ENCODE results near the gene KIF13A. TPM values are rescaled to one million over a fixed set of nuclear protein-coding genes. Genes with fewer than 3 reads are reported as not detected.

Gene KIF13A
- total RNA-seq, 1 donor from 2014 or later = 59.0 TPM

DNA sequence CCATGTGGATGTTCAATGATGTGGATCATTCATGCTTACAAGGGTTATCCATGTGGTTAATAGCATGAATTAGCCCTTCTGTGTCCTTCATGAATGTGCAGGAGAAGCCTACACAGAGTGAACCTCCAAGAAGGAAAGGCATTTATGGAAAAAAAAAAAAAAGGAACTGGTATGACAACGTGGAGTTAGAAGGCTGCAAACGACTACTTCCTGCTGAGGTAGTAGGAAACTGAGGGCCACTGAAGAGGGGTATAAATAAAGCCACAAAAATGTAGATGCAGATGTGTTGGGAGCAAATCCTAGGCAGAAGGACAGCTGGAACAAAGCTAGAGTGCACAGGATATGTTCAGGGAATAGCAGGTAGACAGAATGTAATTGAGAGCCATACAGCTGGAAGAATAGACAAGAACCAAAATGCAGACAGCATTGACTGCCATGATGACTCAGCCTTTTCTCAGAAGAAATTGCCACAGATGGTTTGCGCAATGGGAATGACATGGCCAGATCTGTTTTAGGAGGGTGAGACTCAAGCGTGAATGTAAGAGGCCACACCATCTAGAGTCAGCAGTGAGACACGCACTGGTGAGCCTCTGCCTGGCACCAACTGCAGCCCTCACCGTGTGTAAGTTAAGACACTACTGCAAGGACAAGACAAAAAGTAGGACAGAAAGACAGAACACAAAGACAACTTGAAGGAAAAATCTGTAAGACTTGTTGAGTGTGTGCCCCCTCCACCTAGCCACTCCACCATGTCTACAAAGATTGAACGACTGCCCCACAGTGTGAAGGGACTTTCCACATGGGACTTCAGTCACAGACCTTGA is 79.8 kb downstream of the KIF13A start:
- intact Hi-C loops (cut with DNase I) = no loop called here
- Histone ChIP-seq H3K27me3 (no peaks in the 10 kb centered on the region), H3K4me1 (peaks cover 68% of the 10 kb centered on the region), H3K27ac (peak overlapping the region; percentile 34), H3K9me3 (no peaks in the 10 kb centered on the region), H3K36me3 (no peaks in the 10 kb centered on the region), H3K4me3 (no peak overlapping the region)
- TF ChIP-seq, protein P1, sequence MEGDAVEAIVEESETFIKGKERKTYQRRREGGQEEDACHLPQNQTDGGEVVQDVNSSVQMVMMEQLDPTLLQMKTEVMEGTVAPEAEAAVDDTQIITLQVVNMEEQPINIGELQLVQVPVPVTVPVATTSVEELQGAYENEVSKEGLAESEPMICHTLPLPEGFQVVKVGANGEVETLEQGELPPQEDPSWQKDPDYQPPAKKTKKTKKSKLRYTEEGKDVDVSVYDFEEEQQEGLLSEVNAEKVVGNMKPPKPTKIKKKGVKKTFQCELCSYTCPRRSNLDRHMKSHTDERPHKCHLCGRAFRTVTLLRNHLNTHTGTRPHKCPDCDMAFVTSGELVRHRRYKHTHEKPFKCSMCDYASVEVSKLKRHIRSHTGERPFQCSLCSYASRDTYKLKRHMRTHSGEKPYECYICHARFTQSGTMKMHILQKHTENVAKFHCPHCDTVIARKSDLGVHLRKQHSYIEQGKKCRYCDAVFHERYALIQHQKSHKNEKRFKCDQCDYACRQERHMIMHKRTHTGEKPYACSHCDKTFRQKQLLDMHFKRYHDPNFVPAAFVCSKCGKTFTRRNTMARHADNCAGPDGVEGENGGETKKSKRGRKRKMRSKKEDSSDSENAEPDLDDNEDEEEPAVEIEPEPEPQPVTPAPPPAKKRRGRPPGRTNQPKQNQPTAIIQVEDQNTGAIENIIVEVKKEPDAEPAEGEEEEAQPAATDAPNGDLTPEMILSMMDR (IDR thresholded peaks at IDR 0.05) = no peak
- DNase-seq (peak; percentile 69), ATAC-seq (peak; percentile 94)

DNA sequence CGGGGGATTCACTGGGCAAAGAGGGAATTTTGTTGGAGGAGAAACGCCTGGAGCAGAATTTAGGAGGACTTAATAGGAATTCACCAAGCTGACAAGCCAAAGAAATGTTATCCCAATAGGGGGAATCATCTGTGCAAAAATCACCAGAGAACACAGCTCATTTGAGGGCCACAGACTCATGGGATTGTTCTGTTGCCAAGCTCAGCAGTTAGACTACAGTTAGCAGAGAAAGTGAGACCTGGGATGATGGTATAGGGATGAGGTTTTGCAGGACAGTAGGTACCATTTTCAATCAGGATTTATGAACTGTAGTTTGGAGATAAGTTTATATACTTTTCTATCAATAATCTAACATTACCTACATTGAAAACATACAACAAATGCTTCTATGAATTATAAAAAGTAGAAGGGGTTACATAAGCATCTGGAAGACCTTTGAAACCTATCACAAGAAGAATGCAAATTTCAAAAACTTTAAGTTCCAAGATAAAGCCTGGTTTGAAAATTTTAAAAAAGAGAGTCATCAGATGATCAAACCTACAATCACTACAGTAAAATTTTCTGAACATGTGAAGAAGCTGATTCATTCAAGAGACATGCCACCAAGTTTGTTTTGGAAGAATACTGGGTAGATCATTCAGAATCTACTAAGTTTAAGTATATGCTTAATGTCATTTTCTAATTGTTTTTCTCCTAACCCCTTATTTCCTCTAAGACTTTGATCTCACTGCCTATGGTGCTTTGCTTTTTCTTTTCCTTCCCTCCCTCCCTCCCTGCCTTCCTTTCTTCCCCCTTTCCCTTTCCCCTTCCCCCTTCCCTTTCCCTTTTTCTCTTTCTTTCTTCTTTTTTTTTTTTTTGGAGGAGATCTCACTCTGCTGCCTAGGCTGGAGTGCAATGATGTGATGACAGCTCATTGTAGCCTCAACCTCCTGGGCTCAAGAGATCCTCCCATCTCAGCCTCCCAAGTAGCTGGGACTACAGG is 81.5 kb downstream of the KIF13A start:
- intact Hi-C loops (cut with DNase I) = no loop called here
- Histone ChIP-seq H3K9me3 (no peaks in the 10 kb centered on the region), H3K27ac (peak overlapping the region; percentile 2), H3K27me3 (no peaks in the 10 kb centered on the region), H3K4me1 (peaks cover 70% of the 10 kb centered on the region), H3K4me3 (no peak overlapping the region), H3K36me3 (no peaks in the 10 kb centered on the region)
- TF ChIP-seq, protein P1 (IDR thresholded peaks at IDR 0.05) = no peak
- DNase-seq = no peak
- no peak for ATAC-seq

DNA sequence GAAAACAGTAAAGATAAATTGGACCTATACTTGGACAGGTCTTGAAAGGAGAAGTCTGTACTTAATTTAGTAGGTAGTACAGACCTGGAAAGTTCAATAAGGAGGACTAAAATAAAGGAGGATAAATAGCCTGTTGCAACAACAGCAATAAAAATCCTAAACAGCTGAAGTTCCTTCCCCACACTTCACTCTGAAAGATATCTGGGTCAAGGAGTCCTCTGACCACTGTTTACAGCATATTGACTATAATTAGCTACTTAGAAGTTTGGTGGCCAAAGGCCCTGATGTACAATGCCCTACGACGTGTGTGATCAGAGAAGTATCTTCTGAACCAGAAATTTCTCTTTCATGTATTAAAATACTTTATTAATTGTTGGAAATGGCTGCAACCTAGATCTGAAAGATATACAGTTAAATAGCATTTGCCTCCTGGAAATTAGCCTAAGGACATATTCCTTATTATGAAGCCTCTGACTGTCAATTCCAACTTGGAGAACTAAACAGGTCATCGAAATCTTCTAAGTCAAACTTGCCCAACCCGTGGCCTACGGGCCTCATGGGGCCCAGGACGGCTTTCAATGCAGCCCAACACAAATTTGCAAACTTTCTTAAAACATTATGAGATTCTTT is 82.8 kb downstream of the KIF13A start:
- no peaks in the 10 kb centered on the region for H3K27me3 ChIP-seq
- H3K4me1 ChIP-seq = peaks cover 63% of the 10 kb centered on the region
- ATAC-seq (peak; percentile 77), DNase-seq (no peak)
- no peaks in the 10 kb centered on the region for H3K36me3 ChIP-seq
- peak overlapping the region; percentile 28 for H3K27ac ChIP-seq
- TF ChIP-seq, protein P1 (IDR thresholded peaks at IDR 0.05) = no peak
- H3K9me3 ChIP-seq = no peaks in the 10 kb centered on the region
- no peak overlapping the region for H3K4me3 ChIP-seq
- intact Hi-C loops (cut with DNase I) = no loop called here

DNA sequence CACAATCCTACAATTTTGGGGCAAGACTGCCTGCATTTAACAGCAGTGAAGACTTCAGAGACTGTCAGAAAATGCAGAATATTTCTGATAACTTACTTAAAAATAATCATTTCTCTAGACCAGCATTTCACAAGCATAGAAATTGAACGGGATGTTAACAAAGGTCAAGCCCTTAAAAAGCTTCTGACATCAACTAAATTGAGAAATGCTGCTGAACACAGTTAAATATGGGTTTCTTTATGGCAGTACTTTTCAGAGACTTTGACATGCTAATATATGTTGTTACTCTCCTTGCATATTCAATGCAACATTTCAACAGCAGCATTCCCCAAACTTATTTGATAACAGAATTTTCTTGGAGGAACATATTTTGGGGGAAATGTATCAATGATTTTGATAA is 84.5 kb downstream of the KIF13A start:
- intact Hi-C loops (cut with DNase I) = no loop called here
- Histone ChIP-seq H3K9me3 (no peaks in the 10 kb centered on the region), H3K4me1 (peaks cover 52% of the 10 kb centered on the region), H3K27me3 (no peaks in the 10 kb centered on the region), H3K27ac (no peak overlapping the region), H3K4me3 (no peak overlapping the region), H3K36me3 (no peaks in the 10 kb centered on the region)
- TF ChIP-seq, protein P1 (IDR thresholded peaks at IDR 0.05) = no peak
- DNase-seq = no peak
- no peak for ATAC-seq

DNA sequence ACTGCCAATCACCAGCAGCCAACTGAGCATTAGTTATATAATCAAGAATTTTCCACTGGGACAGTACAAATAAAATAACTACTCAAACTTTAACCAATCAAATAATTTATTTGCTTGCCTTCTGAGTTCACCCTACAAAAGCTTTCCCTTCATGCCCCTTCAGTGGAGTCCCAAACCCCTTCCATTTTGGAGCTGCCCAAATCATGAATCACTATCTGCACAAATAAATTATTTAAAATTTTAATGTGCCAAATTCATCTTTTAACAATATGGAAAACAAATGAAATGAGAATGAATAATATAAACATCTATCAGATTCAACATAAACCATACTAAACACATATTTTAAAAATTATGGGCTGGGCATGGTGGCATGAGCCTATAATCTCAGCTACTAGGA is 85.9 kb downstream of the KIF13A start:
- H3K9me3 ChIP-seq = no peaks in the 10 kb centered on the region
- ATAC-seq = no peak

More for the DNA sequence above, 85.9 kb downstream of the KIF13A start:
- H3K27me3 ChIP-seq = no peaks in the 10 kb centered on the region
- intact Hi-C loops (cut with DNase I) = no loop called here
- H3K4me3 ChIP-seq = no peak overlapping the region
- H3K36me3 ChIP-seq = no peaks in the 10 kb centered on the region
- peaks cover 40% of the 10 kb centered on the region for H3K4me1 ChIP-seq
- DNase-seq = no peak
- no peak overlapping the region for H3K27ac ChIP-seq
- TF ChIP-seq, protein P1 (IDR thresholded peaks at IDR 0.05) = no peak

All from upper lobe of right lung (tissue), 1 donor.